ENCODE measurements around the gene S1PR3.
A peak's percentile ranks its signal among the peaks of the same experiment; 100 is the strongest.

S1PR3 gene

GRCh38 chr9:88993871-88994460 is 2.7 kb downstream of the S1PR3 start:
- no peak for DNase-seq

- no peak for DNase-seq
Measured at GRCh38 chr9:88994469-88995199, 3.4 kb downstream of the S1PR3 start.

- DNase-seq, result no peak
Measured at GRCh38 chr9:88995200-88995577, 3.9 kb downstream of the S1PR3 start.

- no peak for DNase-seq
Measured at GRCh38 chr9:88995627-88996026, 4.4 kb downstream of the S1PR3 start.

DNA sequence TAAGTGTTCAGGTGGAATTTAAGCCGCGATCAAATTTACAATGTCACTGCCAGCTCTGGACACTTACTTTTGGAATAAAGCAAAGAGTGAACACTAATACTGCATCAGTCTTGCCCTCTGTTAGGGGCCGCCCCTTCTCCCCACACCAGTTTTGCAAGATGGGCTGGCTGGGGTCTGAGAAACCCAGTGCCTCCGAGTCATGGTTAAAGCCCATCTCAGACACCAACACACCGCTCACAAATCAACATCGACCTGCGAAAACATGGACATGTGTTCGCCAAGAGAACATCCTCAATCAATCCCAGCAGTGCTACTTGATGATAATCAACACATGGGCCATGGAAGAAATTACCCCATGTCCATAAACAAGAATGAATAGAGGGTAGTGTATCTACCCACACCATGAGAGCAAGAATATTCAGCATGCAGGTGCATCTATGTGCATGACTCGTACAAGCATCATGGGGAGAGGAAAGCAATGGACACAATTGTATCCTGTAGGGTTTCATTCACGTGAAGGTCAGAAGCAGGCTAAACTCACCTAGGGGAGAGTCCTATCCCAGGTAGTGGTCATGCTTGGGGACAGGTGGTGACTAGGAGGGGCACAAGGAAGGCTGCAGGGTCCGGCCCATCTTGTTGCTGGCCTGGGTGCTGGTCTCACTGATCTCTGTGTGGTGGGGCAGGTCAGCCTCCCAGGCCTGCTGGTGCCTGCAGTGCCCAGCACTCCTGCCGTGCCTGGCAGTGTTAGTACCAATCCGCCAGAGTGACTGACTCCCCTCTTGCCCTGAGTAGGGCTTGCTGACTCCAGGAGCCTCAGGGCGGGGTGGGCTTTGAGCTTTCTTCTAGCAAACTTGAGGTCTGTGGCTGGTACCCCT is 5.0 kb downstream of the S1PR3 start:
- DNase-seq, result no peak

DNA sequence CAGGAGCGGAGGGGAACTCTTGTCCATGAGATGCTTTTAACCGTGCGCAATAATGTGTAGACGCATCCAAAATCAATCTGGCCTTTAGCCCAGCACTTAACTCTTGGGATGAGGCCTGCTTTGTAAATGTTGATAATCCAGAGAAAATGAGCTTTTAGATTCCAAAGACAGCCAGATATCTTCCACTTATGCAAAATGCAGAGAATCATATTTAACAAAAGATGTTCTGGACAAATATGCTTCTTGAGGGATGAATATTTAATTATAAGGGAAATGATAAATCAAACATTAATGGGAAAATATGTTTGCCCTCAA is 5.6 kb downstream of the S1PR3 start:
- DNase-seq, result no peak

DNA sequence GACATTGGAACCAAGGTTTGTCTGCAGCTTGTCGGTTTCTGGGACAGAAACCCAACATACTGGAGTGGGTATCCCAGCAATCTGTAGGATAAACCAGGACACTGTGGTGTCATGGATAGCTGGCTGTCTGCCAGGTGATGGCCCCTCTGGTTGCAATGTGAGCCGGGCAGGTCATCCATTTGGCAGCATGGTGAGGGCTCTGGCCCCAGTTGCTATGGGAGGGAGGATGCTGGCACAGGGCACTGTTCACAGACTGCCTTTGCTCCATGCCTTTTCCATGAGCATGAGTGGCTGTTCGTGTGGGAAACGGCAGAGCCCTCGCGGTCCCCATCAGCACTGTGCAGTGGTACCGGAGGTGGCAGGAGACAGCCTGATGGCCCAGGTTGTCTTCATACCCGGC is 6.4 kb downstream of the S1PR3 start:
- no peak for DNase-seq

GRCh38 chr9:88998503-88998902 is 7.2 kb downstream of the S1PR3 start:
- DNase-seq, result peak; percentile 27

- no peak for DNase-seq
Measured at GRCh38 chr9:88998911-88999310, 7.6 kb downstream of the S1PR3 start.

GRCh38 chr9:89000371-89000781 is 9.1 kb downstream of the S1PR3 start:
- DNase-seq, result no peak

GRCh38 chr9:89000973-89001916 is 10.0 kb downstream of the S1PR3 start:
- peak; percentile 73 for DNase-seq

DNA sequence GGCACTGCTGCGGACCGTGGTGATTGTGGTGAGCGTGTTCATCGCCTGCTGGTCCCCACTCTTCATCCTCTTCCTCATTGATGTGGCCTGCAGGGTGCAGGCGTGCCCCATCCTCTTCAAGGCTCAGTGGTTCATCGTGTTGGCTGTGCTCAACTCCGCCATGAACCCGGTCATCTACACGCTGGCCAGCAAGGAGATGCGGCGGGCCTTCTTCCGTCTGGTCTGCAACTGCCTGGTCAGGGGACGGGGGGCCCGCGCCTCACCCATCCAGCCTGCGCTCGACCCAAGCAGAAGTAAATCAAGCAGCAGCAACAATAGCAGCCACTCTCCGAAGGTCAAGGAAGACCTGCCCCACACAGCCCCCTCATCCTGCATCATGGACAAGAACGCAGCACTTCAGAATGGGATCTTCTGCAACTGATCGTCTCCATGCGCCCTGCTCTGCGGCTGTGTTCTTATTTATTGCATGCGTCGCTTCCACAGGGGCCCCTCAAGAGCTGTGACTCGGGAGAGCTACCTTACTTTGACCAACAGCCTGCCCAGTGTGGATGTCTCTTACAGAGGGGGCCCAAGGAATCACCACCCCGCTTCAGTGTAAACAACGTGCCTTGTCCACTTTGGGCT is 10.8 kb downstream of the S1PR3 start:
- DNase-seq, result no peak

DNA sequence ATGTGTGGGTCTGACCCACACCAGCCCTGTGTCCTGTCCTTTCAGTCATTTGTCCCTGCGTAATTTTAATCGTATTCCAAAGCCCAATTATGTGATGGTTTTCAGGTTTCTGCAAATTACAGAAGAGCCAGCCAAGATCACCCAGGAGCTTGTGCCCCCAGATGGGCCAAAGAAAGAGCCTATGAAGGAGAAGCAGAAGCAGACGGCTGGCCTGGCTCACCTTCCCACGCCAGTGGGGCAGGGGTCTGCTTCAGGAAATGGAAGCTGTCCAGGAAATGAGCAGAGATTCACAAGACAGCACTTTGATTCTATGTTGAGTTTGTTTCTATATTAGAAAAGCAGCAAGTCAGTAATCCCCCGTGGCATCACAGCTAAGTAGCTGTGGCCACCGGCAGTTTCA is 11.7 kb downstream of the S1PR3 start:
- DNase-seq, result no peak

DNA sequence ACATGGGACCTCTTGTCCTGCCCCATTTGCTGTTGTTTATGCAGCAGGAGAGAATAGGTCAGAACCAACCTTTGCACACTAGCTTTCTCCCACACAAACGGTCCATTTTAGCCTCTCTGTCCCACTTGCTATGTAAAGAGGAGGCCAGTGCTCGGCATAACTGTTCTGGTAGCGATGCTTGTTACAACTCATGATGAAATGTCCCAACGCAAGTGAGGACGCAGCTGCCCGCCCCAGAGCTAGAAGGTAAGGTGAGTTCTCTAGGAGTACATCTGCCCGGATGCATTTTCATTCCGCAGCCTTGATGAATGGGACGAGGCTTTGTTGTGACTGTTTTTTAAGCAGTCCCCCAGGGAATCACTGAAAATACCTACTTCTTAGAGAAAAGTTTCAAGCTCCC is 14.1 kb downstream of the S1PR3 start:
- no peak for DNase-seq

DNA sequence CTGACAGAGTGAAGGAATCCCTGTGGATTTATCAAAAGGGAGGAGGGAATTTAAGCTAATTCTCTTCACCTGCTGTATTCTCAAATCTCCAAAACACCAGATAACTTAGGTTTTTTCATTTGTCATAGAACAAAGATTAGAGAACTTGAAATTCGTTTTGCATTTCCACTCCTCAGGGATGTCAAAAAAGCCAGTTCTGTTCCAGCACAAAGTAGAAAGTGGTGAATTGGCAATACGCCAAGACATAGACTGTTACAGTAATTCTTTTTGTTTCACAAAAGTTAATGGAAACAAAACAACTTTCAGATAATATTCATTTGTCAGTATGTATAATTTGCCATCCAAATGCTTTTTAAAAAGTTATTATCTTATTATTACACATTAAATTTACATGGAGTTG is 15.0 kb downstream of the S1PR3 start:
- DNase-seq, result no peak

GRCh38 chr9:89006996-89007967 is 16.0 kb downstream of the S1PR3 start:
- DNase-seq, result no peak

DNA sequence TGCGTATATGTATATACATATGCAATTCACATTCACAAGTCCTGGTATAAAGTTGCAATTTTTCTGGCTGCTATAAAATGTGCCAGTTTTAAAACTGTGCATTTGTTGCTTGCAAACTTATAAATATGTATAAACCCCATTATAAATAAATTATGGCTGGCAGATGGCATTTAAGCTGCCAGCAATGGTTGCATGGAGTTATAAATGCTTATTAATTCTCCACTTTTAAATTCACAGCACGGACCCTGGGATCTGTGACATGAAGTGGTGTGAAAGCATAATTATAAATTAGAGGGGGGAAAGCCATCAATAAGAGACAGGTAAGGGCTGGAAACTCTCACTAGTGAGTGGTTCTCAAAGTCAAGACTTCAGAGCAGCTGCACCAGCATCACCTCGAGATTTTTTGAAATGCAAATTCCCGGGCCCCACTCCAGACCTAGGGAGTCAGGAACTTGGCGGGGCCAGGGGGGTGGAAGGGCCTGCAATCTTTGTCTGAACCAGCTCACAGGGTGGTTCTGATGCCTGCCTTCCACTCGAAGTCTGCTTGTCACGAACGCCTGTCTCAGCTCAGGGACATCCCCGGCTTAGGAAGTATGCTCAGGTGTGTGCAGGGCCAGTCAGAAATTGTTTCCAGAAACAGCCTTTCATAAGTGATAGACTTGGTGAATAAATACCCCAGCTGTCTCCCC is 16.9 kb downstream of the S1PR3 start:
- no peak for DNase-seq

DNA sequence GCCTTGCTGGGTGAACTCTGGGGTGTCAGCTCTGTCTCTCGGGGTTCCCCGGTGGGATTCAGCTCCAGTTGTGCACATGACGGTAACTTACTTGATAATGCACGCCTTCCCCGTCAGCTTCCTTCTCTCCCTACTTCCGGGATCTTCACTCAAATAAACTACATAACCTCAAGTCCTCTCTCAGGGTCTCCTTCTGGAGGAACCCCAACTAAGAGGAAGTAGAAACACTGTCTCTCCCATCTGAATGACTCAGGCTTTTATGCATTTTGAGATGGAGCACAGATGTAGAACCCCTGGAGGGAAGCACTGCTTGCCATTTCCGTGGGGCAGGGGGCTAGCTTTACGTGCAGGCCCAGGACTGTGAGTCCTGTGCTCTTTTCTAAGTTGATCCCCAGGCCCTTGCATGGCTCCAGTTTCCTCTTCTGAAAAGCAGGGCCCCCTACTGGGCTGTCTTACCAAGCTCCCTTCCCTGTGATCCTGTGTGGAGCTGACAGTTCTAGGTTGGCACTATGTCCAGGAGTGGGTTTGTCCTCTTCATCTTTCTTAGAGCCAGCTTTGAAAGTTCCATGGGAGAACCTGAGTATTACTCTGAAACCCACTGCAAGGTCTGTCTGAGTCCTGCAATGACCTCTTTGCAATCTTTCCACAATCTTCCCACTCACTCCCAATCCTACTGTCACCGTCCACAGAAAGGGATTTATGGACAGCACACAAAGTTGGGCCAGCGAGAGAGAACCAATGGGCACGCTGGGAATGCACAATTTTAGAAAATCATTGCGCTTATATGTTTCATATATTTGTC is 17.7 kb downstream of the S1PR3 start:
- DNase-seq, result peak; percentile 88

- no peak for DNase-seq
Measured at GRCh38 chr9:89009546-89009840, 18.2 kb downstream of the S1PR3 start.

GRCh38 chr9:89010056-89010455 is 18.8 kb downstream of the S1PR3 start:
- no peak for DNase-seq

Data from MV-4-11 (cell line).